ENCODE results near the gene THUMPD2. TPM values are rescaled to one million over a fixed set of nuclear protein-coding genes. Genes with fewer than 3 reads are reported as not detected.

The THUMPD2 gene
- total RNA-seq, 1 experiment from 2014 or later: 7.1 TPM

- DNase-seq: no peak
- H3K27me3 ChIP-seq (ENCODE audit: control insufficient read depth, insufficient read depth, low read length): no peaks in the 10 kb centered on the region
- no peaks in the 10 kb centered on the region for H3K36me3 ChIP-seq (replicated peaks; ENCODE audit: control insufficient read depth, insufficient read depth, low read length)
- no peak overlapping the region for H3K4me3 ChIP-seq (ENCODE audit: insufficient read depth, low read depth, low read length)
Observed at GRCh38 chr2:39717067-39717466, 62.0 kb downstream of the THUMPD2 start.

GRCh38 chr2:39715822-39716221, 63.2 kb downstream of the THUMPD2 start:
- no peaks in the 10 kb centered on the region for H3K27me3 ChIP-seq (ENCODE audit: control insufficient read depth, insufficient read depth, low read length)
- DNase-seq: no peak
- no peak overlapping the region for H3K4me3 ChIP-seq (ENCODE audit: insufficient read depth, low read depth, low read length)
- no peaks in the 10 kb centered on the region for H3K36me3 ChIP-seq (replicated peaks; ENCODE audit: control insufficient read depth, insufficient read depth, low read length)

- DNase-seq: no peak
- H3K4me3 ChIP-seq (ENCODE audit: insufficient read depth, low read depth, low read length): no peak overlapping the region
- no peaks in the 10 kb centered on the region for H3K36me3 ChIP-seq (replicated peaks; ENCODE audit: control insufficient read depth, insufficient read depth, low read length)
- H3K27me3 ChIP-seq (ENCODE audit: control insufficient read depth, insufficient read depth, low read length): no peaks in the 10 kb centered on the region
Observed at GRCh38 chr2:39715095-39715494, 64.0 kb downstream of the THUMPD2 start.

- no peaks in the 10 kb centered on the region for H3K27me3 ChIP-seq (ENCODE audit: control insufficient read depth, insufficient read depth, low read length)
- no peak overlapping the region for H3K4me3 ChIP-seq (ENCODE audit: insufficient read depth, low read depth, low read length)
- H3K36me3 ChIP-seq (replicated peaks; ENCODE audit: control insufficient read depth, insufficient read depth, low read length): no peaks in the 10 kb centered on the region
- no peak for DNase-seq
Observed at GRCh38 chr2:39712953-39713352, 66.1 kb downstream of the THUMPD2 start.

- DNase-seq: no peak
- Histone ChIP-seq H3K4me3 (ENCODE audit: insufficient read depth, low read depth, low read length) (no peak overlapping the region), H3K27me3 (ENCODE audit: control insufficient read depth, insufficient read depth, low read length) (no peaks in the 10 kb centered on the region), H3K36me3 (replicated peaks; ENCODE audit: control insufficient read depth, insufficient read depth, low read length) (no peaks in the 10 kb centered on the region)
Observed at GRCh38 chr2:39710807-39711206, 68.3 kb downstream of the THUMPD2 start.

- no peak overlapping the region for H3K4me3 ChIP-seq (ENCODE audit: insufficient read depth, low read depth, low read length)
- no peaks in the 10 kb centered on the region for H3K36me3 ChIP-seq (replicated peaks; ENCODE audit: control insufficient read depth, insufficient read depth, low read length)
- DNase-seq: no peak
- no peaks in the 10 kb centered on the region for H3K27me3 ChIP-seq (ENCODE audit: control insufficient read depth, insufficient read depth, low read length)
Observed at GRCh38 chr2:39708003-39708402, 71.1 kb downstream of the THUMPD2 start.

GRCh38 chr2:39706945-39707344, 72.1 kb downstream of the THUMPD2 start:
- no peaks in the 10 kb centered on the region for H3K36me3 ChIP-seq (replicated peaks; ENCODE audit: control insufficient read depth, insufficient read depth, low read length)
- H3K4me3 ChIP-seq (ENCODE audit: insufficient read depth, low read depth, low read length): no peak overlapping the region
- DNase-seq: no peak
- no peaks in the 10 kb centered on the region for H3K27me3 ChIP-seq (ENCODE audit: control insufficient read depth, insufficient read depth, low read length)

- Histone ChIP-seq H3K27me3 (ENCODE audit: control insufficient read depth, insufficient read depth, low read length) (no peaks in the 10 kb centered on the region), H3K36me3 (replicated peaks; ENCODE audit: control insufficient read depth, insufficient read depth, low read length) (no peaks in the 10 kb centered on the region), H3K4me3 (ENCODE audit: insufficient read depth, low read depth, low read length) (no peak overlapping the region)
- no peak for DNase-seq
Observed at GRCh38 chr2:39706312-39706711, 72.7 kb downstream of the THUMPD2 start.

GRCh38 chr2:39705638-39706037, 73.4 kb downstream of the THUMPD2 start:
- no peak for DNase-seq
- Histone ChIP-seq H3K4me3 (ENCODE audit: insufficient read depth, low read depth, low read length) (no peak overlapping the region), H3K36me3 (replicated peaks; ENCODE audit: control insufficient read depth, insufficient read depth, low read length) (no peaks in the 10 kb centered on the region), H3K27me3 (ENCODE audit: control insufficient read depth, insufficient read depth, low read length) (no peaks in the 10 kb centered on the region)

GRCh38 chr2:39704540-39704939, 74.5 kb downstream of the THUMPD2 start:
- H3K36me3 ChIP-seq (replicated peaks; ENCODE audit: control insufficient read depth, insufficient read depth, low read length): no peaks in the 10 kb centered on the region
- no peak overlapping the region for H3K4me3 ChIP-seq (ENCODE audit: insufficient read depth, low read depth, low read length)
- DNase-seq: no peak
- no peaks in the 10 kb centered on the region for H3K27me3 ChIP-seq (ENCODE audit: control insufficient read depth, insufficient read depth, low read length)

GRCh38 chr2:39703181-39703872, 75.7 kb downstream of the THUMPD2 start:
- Histone ChIP-seq H3K4me3 (ENCODE audit: insufficient read depth, low read depth, low read length) (no peak overlapping the region), H3K36me3 (replicated peaks; ENCODE audit: control insufficient read depth, insufficient read depth, low read length) (no peaks in the 10 kb centered on the region), H3K27me3 (ENCODE audit: control insufficient read depth, insufficient read depth, low read length) (no peaks in the 10 kb centered on the region)
- DNase-seq: no peak

GRCh38 chr2:39701137-39701536, 77.9 kb downstream of the THUMPD2 start:
- no peaks in the 10 kb centered on the region for H3K27me3 ChIP-seq (ENCODE audit: control insufficient read depth, insufficient read depth, low read length)
- no peak for DNase-seq
- no peaks in the 10 kb centered on the region for H3K36me3 ChIP-seq (replicated peaks; ENCODE audit: control insufficient read depth, insufficient read depth, low read length)

GRCh38 chr2:39697454-39697853, 81.6 kb downstream of the THUMPD2 start:
- Histone ChIP-seq H3K4me3 (ENCODE audit: insufficient read depth, low read depth, low read length) (no peak overlapping the region), H3K27me3 (ENCODE audit: control insufficient read depth, insufficient read depth, low read length) (no peaks in the 10 kb centered on the region), H3K36me3 (replicated peaks; ENCODE audit: control insufficient read depth, insufficient read depth, low read length) (no peaks in the 10 kb centered on the region)
- no peak for DNase-seq

More at GRCh38 chr2:39701137-39701536, 77.9 kb downstream of the THUMPD2 start:
- no peak overlapping the region for H3K4me3 ChIP-seq (ENCODE audit: insufficient read depth, low read depth, low read length)

- DNase-seq: no peak
- Histone ChIP-seq H3K36me3 (replicated peaks; ENCODE audit: control insufficient read depth, insufficient read depth, low read length) (no peaks in the 10 kb centered on the region), H3K4me3 (ENCODE audit: insufficient read depth, low read depth, low read length) (no peak overlapping the region), H3K27me3 (ENCODE audit: control insufficient read depth, insufficient read depth, low read length) (no peaks in the 10 kb centered on the region)
Observed at GRCh38 chr2:39696838-39697237, 82.2 kb downstream of the THUMPD2 start.

GRCh38 chr2:39696101-39696553, 82.9 kb downstream of the THUMPD2 start:
- Histone ChIP-seq H3K36me3 (replicated peaks; ENCODE audit: control insufficient read depth, insufficient read depth, low read length) (no peaks in the 10 kb centered on the region), H3K4me3 (ENCODE audit: insufficient read depth, low read depth, low read length) (no peak overlapping the region)
- DNase-seq: no peak

GRCh38 chr2:39693245-39693644, 85.8 kb downstream of the THUMPD2 start:
- no peaks in the 10 kb centered on the region for H3K27me3 ChIP-seq (ENCODE audit: control insufficient read depth, insufficient read depth, low read length)
- H3K36me3 ChIP-seq (replicated peaks; ENCODE audit: control insufficient read depth, insufficient read depth, low read length): no peaks in the 10 kb centered on the region
- DNase-seq: no peak
- no peak overlapping the region for H3K4me3 ChIP-seq (ENCODE audit: insufficient read depth, low read depth, low read length)

More at GRCh38 chr2:39696101-39696553, 82.9 kb downstream of the THUMPD2 start:
- no peaks in the 10 kb centered on the region for H3K27me3 ChIP-seq (ENCODE audit: control insufficient read depth, insufficient read depth, low read length)

Measured in H7 (cell line).